MM.1S (cell line): ENCODE measurements around the gene NGDN.

Experiments used
- CTCF ChIP-seq: fragments of 300-600 bp; sonication (generic); IDR thresholded peaks from 2 replicates; pipeline ENCODE4 v1.5.1; 2016; ENCODE audit warnings: antibody characterized with exemption, low read length, mixed read lengths
- EZH2 ChIP-seq: fragments of 300-600 bp; sonication (generic); optimal IDR thresholded peaks from 2 replicates; pipeline ENCODE3; 2017; ENCODE audit warnings: low read depth, mild to moderate bottlenecking, antibody characterized with exemption, low read length, mixed read lengths
- EZH2phosphoT487 ChIP-seq: fragments of 300-600 bp; sonication (generic); IDR thresholded peaks from 2 replicates; pipeline ENCODE4 v1.6.1; 2018; ENCODE audit warnings: antibody characterized with exemption, low read length

GRCh38 chr14:23435543-23436326, 33.8 kb upstream of the NGDN start, which contains the start of gene MYH7:
- TF ChIP-seq EZH2phosphoT487: no peak
- TF ChIP-seq CTCF: no peak
- no peak for TF ChIP-seq EZH2
